Activated CD8-positive, alpha-beta memory T cell treated with anti-CD3 and anti-CD28 coated beads, Interleukin-2, amount 50 U/mL, for 24 hours (primary cell): ENCODE measurements around the gene PRKCZ.
"Not testable (repeated sequence)": the region's sequence is repeated elsewhere in the genome, so short reads cannot be mapped to it uniquely, and the experiment has no call there.

Experiments used
- DNase-seq: peaks from one replicate; pipeline ENCODE4 v3.0.0-alpha.2; 2020; ENCODE audit errors: extremely low read depth

Gene PRKCZ

GRCh38 chr1:2086446-2087078, 36.4 kb downstream of the PRKCZ start:
- DNase-seq: no peak

- no peak for DNase-seq
These were observed 37.6 kb downstream of the PRKCZ start for GRCh38 chr1:2087766-2088165.

- DNase-seq: no peak
These were observed 38.2 kb downstream of the PRKCZ start for GRCh38 chr1:2088458-2088857.

GRCh38 chr1:2089051-2089450, 38.8 kb downstream of the PRKCZ start:
- DNase-seq: no peak

GRCh38 chr1:2090216-2090890, 40.1 kb downstream of the PRKCZ start:
- no peak for DNase-seq

GRCh38 chr1:2091611-2092604, 41.7 kb downstream of the PRKCZ start:
- no peak for DNase-seq

- DNase-seq: no peak
These were observed 42.8 kb downstream of the PRKCZ start for GRCh38 chr1:2093055-2093454.

- DNase-seq: no peak
These were observed 43.4 kb downstream of the PRKCZ start for GRCh38 chr1:2093636-2094035.

GRCh38 chr1:2094269-2095158, 44.3 kb downstream of the PRKCZ start:
- DNase-seq: not testable (repeated sequence)

- DNase-seq: no peak
These were observed 45.2 kb downstream of the PRKCZ start for GRCh38 chr1:2095394-2095793.

GRCh38 chr1:2095981-2096736, 45.9 kb downstream of the PRKCZ start:
- no peak for DNase-seq

- DNase-seq: no peak
These were observed 47.4 kb downstream of the PRKCZ start for GRCh38 chr1:2097386-2098300.

- DNase-seq: no peak
These were observed 48.1 kb downstream of the PRKCZ start for GRCh38 chr1:2098301-2098698.

GRCh38 chr1:2098839-2099785, 48.9 kb downstream of the PRKCZ start:
- no peak for DNase-seq

GRCh38 chr1:2099886-2100779, 49.9 kb downstream of the PRKCZ start:
- no peak for DNase-seq

GRCh38 chr1:2100780-2101108, 50.5 kb downstream of the PRKCZ start:
- DNase-seq: no peak

GRCh38 chr1:2101531-2101930, 51.3 kb downstream of the PRKCZ start:
- DNase-seq: no peak

- DNase-seq: no peak
These were observed 51.7 kb downstream of the PRKCZ start for GRCh38 chr1:2101946-2102345.
